Measurements from ENCODE around the gene YOD1. TPM values are rescaled to one million over a fixed set of nuclear protein-coding genes. Genes with fewer than 3 reads are reported as not detected.

YOD1 gene
- total RNA-seq, 3 donors from 2014 or later = 5.8 to 7.8 (median 7.8) TPM

GRCh38 chr1:207020065-207020708 lies 30.8 kb downstream of the YOD1 start:
- Histone ChIP-seq H3K36me3 (ENCODE audit: low read depth) (no peaks in the 10 kb centered on the region), H3K9me3 (no peaks in the 10 kb centered on the region), H3K4me1 (ENCODE audit: low read depth) (peaks cover 10% of the 10 kb centered on the region), H3K4me3 (no peak overlapping the region)
- DNase-seq (peak in 1 of 3 donors; percentile 81), ATAC-seq (peak; percentile 85)
- no peak for TF ChIP-seq CTCF (IDR thresholded peaks at IDR 0.05)
- intact Hi-C loops (cut with DNase I, micrococcal nuclease) = no loop called here

DNA sequence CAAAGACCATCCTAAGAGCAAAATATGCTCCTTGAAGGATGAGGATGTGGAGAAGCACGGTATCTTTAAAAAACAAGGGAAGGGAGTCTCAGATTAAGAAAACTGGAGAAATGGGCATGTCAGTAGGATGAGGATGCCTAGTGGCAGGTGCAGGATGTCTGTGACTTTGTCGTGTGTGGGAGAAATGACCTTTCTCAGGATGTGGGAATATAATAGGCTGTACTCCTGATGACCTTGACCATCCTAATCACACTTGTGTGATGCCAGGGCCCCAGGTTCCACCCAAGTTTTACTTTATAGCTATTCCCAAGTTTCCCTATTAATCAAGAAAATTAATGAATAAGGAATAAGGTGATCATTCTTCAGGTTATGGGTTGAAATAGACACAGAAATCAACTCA lies 31.3 kb downstream of the YOD1 start:
- TF ChIP-seq CTCF (IDR thresholded peaks at IDR 0.05) = no peak
- Histone ChIP-seq H3K36me3 (ENCODE audit: low read depth) (no peaks in the 10 kb centered on the region), H3K4me1 (ENCODE audit: low read depth) (peaks cover 8% of the 10 kb centered on the region), H3K9me3 (no peaks in the 10 kb centered on the region), H3K4me3 (no peak overlapping the region)
- DNase-seq (no peak), ATAC-seq (no peak)
- intact Hi-C loops (cut with DNase I, micrococcal nuclease) = no loop called here

- ATAC-seq (no peak), DNase-seq (no peak)
- intact Hi-C loops (cut with DNase I, micrococcal nuclease) = no loop called here
- Histone ChIP-seq H3K9me3 (no peaks in the 10 kb centered on the region), H3K36me3 (ENCODE audit: low read depth) (no peaks in the 10 kb centered on the region), H3K4me1 (ENCODE audit: low read depth) (peaks cover 8% of the 10 kb centered on the region), H3K4me3 (no peak overlapping the region)
- TF ChIP-seq CTCF (IDR thresholded peaks at IDR 0.05) = no peak
These were observed 31.8 kb downstream of the YOD1 start for GRCh38 chr1:207019161-207019560.

- intact Hi-C loops (cut with DNase I, micrococcal nuclease) = no loop called here
- ATAC-seq (no peak), DNase-seq (no peak)
- Histone ChIP-seq H3K9me3 (no peaks in the 10 kb centered on the region), H3K4me3 (no peak overlapping the region), H3K4me1 (ENCODE audit: low read depth) (peaks cover 8% of the 10 kb centered on the region), H3K36me3 (ENCODE audit: low read depth) (no peaks in the 10 kb centered on the region)
- no peak for TF ChIP-seq CTCF (IDR thresholded peaks at IDR 0.05)
These were observed 32.3 kb downstream of the YOD1 start for GRCh38 chr1:207018707-207019106.

DNA sequence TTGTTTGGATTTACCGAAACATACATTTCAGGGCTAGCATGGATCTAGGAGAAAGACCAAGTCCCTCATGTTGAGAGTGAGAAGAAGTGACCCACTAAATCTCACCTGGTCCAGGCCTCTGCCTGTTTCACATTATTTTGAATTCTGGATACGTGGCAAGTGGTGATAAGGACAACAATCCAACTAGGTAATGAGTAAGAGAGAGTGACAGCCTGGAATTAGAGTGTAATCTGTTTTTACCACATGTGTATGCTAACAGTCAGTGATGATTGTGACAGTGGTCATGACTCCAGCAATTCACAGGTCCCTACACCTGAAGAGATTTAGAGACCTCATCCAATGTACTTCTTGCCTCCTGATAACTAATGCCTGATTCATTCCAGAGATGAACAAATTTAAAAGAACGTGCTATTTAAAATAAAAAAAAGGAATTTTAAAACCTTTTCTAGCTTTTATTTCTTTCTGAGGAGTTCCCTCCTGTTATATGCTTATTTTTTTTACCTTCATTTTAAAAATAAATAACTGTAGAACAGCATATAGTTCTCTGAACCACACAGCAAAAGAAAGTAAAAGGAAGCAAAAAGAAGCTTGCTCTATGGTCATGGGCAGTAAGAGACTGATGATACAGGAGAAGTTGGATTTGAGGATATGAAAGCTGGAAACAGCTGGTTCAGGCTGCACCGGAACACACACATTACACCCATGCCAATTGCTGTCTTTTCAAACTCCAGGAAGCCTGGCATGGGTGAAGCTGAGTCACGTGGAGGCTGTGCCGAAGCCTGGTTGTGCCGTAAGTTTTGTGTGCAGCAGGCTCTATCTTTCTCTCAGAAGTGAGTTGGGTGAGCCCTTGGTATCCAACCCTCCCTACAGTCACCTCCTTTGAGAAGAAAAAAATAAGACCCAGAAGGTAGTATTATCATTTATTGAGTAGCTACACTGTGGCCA lies 33.1 kb downstream of the YOD1 start:
- peak; percentile 71 for ATAC-seq
- H3K36me3 ChIP-seq (ENCODE audit: low read depth) = no peaks in the 10 kb centered on the region
- TF ChIP-seq CTCF (IDR thresholded peaks at IDR 0.05) = no peak
- peak in 1 of 3 donors; percentile 65 for DNase-seq
- H3K4me1 ChIP-seq (ENCODE audit: low read depth) = peaks cover 8% of the 10 kb centered on the region
- no peak overlapping the region for H3K4me3 ChIP-seq
- H3K9me3 ChIP-seq = no peaks in the 10 kb centered on the region
- intact Hi-C loops (cut with DNase I, micrococcal nuclease) = no loop called here

Data from mucosa of descending colon (tissue), 3 donors.